HFFc6 (cell line): Measurements from ENCODE around the gene IPPK. TPM values are rescaled to one million over a fixed set of nuclear protein-coding genes. Genes with fewer than 3 reads are reported as not detected.

ENCODE experiments used
- DNase-seq: peaks from one replicate; pipeline ENCODE4 v3.0.0-alpha.2; 2018
- H3K27ac Mint-ChIP-seq: 2 replicates; pipeline ENCODE4 v1.8.0; 2020; ENCODE audit warnings: mild to moderate bottlenecking, mixed read lengths
- H3K27me3 Mint-ChIP-seq: 2 replicates; pipeline ENCODE4 v1.8.0; 2021; ENCODE audit warnings: mild to moderate bottlenecking, moderate library complexity, mixed read lengths; ENCODE audit not compliant: insufficient read depth
- H3K36me3 Mint-ChIP-seq: 2 replicates; pipeline ENCODE4 v1.8.0; 2021; ENCODE audit warnings: low read depth, mixed read lengths
- H3K4me1 Mint-ChIP-seq: 2 replicates; pipeline ENCODE4 v1.8.0; 2020; ENCODE audit warnings: low read depth, mixed read lengths
- H3K4me3 Mint-ChIP-seq: 2 replicates; pipeline ENCODE4 v1.8.0; 2020; ENCODE audit warnings: mild to moderate bottlenecking, moderate library complexity, mixed read lengths
- H3K9me3 Mint-ChIP-seq: 2 replicates; pipeline ENCODE4 v1.8.0; 2020; ENCODE audit warnings: mild to moderate bottlenecking, mixed read lengths
- CTCF ChIP-seq: fragments of 200-600 bp; sonication (generic); IDR thresholded peaks from 2 replicates; pipeline ENCODE4 v1.5.0; 2021; ENCODE audit warnings: antibody characterized with exemption, mild to moderate bottlenecking
- total RNA-seq, 6 experiments: library from RNA; stranded (reverse); fragmentation: NEBNext Ultra II Directional; extraction: Animal tissue kit (Norgen Biotek cat#: 25700); gene quantifications; 2 replicates in 1 of 6; 3 replicates in 5 of 6; pipeline ENCODE4 v1.2.3, GENCODE V29; 2021

Gene IPPK
- total RNA-seq, 6 experiments from 2014 or later: 10.0 to 14.0 (median 12.5) TPM

GRCh38 chr9:92640398-92641091 is 29.4 kb downstream of the IPPK start:
- H3K4me1 Mint-ChIP-seq: no peaks in the 10 kb centered on the region
- H3K4me3 Mint-ChIP-seq: no peak overlapping the region
- H3K27ac Mint-ChIP-seq: no peak overlapping the region
- peaks cover 2% of the 10 kb centered on the region; the same call in 1 of the 2 replicates for H3K27me3 Mint-ChIP-seq
- H3K9me3 Mint-ChIP-seq: no peaks in the 10 kb centered on the region
- H3K36me3 Mint-ChIP-seq: peaks cover 31% of the 10 kb centered on the region
- no peak for TF ChIP-seq CTCF
- DNase-seq: no peak

GRCh38 chr9:92639791-92640271 is 30.1 kb downstream of the IPPK start:
- Mint-ChIP-seq H3K27ac (no peak overlapping the region), H3K9me3 (no peaks in the 10 kb centered on the region), H3K36me3 (peaks cover 24% of the 10 kb centered on the region), H3K4me1 (no peaks in the 10 kb centered on the region), H3K4me3 (no peak overlapping the region), H3K27me3 (peaks cover 2% of the 10 kb centered on the region; the same call in 1 of the 2 replicates)
- no peak for TF ChIP-seq CTCF
- no peak for DNase-seq

- H3K9me3 Mint-ChIP-seq: no peaks in the 10 kb centered on the region
- H3K4me1 Mint-ChIP-seq: peaks cover 5% of the 10 kb centered on the region
- no peak for DNase-seq
- no peak overlapping the region for H3K4me3 Mint-ChIP-seq
- peaks cover 21% of the 10 kb centered on the region for H3K36me3 Mint-ChIP-seq
- peaks cover 2% of the 10 kb centered on the region; the same call in 1 of the 2 replicates for H3K27me3 Mint-ChIP-seq
- TF ChIP-seq CTCF: no peak
- H3K27ac Mint-ChIP-seq: no peak overlapping the region
Measured at GRCh38 chr9:92639124-92639523, 30.8 kb downstream of the IPPK start.

- Mint-ChIP-seq H3K36me3 (peaks cover 18% of the 10 kb centered on the region), H3K27ac (no peak overlapping the region), H3K4me1 (peaks cover 5% of the 10 kb centered on the region), H3K4me3 (no peak overlapping the region), H3K27me3 (peaks cover 2% of the 10 kb centered on the region; the same call in 1 of the 2 replicates), H3K9me3 (no peaks in the 10 kb centered on the region)
- DNase-seq: no peak
- TF ChIP-seq CTCF: no peak
Measured at GRCh38 chr9:92638621-92639101, 31.3 kb downstream of the IPPK start.

GRCh38 chr9:92637886-92638620 is 31.9 kb downstream of the IPPK start:
- H3K27me3 Mint-ChIP-seq: peaks cover 2% of the 10 kb centered on the region; the same call in 1 of the 2 replicates
- H3K36me3 Mint-ChIP-seq: peaks cover 14% of the 10 kb centered on the region
- DNase-seq: no peak
- H3K27ac Mint-ChIP-seq: no peak overlapping the region
- H3K9me3 Mint-ChIP-seq: no peaks in the 10 kb centered on the region
- H3K4me3 Mint-ChIP-seq: no peak overlapping the region
- no peak for TF ChIP-seq CTCF
- H3K4me1 Mint-ChIP-seq: peaks cover 5% of the 10 kb centered on the region
